Prostate gland (tissue), 2 donors: ENCODE results near the gene IRF6.

ENCODE experiments used
- POLR2A ChIP-seq: fragments of 450-650 bp; IDR thresholded peaks from one replicate; pipeline ENCODE4 v1.6.1; 2016; ENCODE audit warnings: antibody characterized with exemption, mild to moderate bottlenecking
- POLR2AphosphoS5 ChIP-seq: sonication (generic); formaldehyde crosslinking; IDR thresholded peaks from one replicate; pipeline ENCODE4 v1.6.1; 2017; ENCODE audit warnings: antibody characterized with exemption
- TF ChIP-seq, protein P1 (sequence below), 4 experiments: fragments of 200-600 bp in 2 of 4; fragments of 450-650 bp in 2 of 4; sonication (generic) in 2 of 4; IDR thresholded peaks; 1 replicate in 3 of 4; 2 replicates in 1 of 4; pipeline ENCODE4 v1.5.1; 2016 to 2019; ENCODE audit warnings: antibody characterized with exemption in 4 of 4, mild to moderate bottlenecking in 2 of 4, moderate library complexity in 2 of 4

DNA sequence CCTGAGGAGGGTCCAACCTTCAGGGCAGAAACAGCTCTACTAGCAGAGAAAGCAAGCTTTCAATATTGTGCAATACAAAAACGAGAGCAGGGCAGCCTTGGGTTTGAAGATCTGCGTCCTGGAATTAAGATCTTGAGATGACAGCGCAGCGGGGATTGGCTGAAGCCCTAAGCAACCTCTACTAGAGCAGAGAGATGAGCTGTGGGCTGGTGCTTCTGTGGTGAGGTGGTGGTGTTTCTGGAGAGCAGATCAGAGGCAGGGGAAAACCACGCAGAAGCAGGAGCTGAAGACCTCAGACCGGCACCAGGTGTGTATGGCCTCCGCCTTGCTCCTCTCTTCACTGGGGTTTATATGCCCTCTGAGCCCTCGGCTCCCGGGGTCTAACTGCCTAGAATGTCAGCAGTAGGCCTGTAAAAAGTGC is 37.6 kb downstream of the IRF6 start:
- TF ChIP-seq, protein P1, sequence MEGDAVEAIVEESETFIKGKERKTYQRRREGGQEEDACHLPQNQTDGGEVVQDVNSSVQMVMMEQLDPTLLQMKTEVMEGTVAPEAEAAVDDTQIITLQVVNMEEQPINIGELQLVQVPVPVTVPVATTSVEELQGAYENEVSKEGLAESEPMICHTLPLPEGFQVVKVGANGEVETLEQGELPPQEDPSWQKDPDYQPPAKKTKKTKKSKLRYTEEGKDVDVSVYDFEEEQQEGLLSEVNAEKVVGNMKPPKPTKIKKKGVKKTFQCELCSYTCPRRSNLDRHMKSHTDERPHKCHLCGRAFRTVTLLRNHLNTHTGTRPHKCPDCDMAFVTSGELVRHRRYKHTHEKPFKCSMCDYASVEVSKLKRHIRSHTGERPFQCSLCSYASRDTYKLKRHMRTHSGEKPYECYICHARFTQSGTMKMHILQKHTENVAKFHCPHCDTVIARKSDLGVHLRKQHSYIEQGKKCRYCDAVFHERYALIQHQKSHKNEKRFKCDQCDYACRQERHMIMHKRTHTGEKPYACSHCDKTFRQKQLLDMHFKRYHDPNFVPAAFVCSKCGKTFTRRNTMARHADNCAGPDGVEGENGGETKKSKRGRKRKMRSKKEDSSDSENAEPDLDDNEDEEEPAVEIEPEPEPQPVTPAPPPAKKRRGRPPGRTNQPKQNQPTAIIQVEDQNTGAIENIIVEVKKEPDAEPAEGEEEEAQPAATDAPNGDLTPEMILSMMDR (IDR thresholded peaks at IDR 0.05): no peak
- TF ChIP-seq POLR2A: no peak
- TF ChIP-seq POLR2AphosphoS5: no peak
